GM12864 (cell line): ENCODE data around the gene CSPG5.

ENCODE experiments used
- DNase-seq: peaks from one replicate; pipeline ENCODE4 v3.0.0-alpha.2; 2011; ENCODE audit warnings: low read depth
- H3K4me3 ChIP-seq: 2 replicates; pipeline ENCODE4 v1.5.1; 2011; ENCODE audit warnings: mild to moderate bottlenecking, low read depth, low read length, control low read depth
- CTCF ChIP-seq: IDR thresholded peaks from 2 replicates; pipeline ENCODE4 v1.5.1; 2011; ENCODE audit warnings: low read depth, mild to moderate bottlenecking, moderate library complexity, low read length, control low read depth, inconsistent platforms; ENCODE audit errors: missing control alignments

Gene CSPG5

DNA sequence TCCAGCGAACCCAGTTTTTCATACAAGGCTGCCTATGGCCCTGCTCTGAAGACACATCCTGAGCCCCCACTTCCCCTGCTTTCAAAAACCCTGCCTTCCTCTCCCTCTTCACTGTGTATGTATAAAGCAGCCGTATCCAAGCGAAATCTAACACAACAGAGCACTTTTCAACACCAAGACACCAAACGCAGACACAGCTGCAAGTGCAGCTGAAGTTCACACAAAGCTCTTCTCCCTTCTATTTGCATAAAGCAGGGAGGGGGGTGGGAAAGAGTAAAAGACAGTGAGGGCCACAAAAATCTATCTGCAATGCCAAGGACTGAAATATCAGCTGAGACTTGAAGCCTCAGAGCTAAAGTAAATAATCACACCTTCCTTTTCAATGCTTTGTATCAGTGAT is 35.1 kb upstream of the CSPG5 start:
- TF ChIP-seq CTCF = no peak
- no peak overlapping the region for H3K4me3 ChIP-seq
- no peak for DNase-seq

DNA sequence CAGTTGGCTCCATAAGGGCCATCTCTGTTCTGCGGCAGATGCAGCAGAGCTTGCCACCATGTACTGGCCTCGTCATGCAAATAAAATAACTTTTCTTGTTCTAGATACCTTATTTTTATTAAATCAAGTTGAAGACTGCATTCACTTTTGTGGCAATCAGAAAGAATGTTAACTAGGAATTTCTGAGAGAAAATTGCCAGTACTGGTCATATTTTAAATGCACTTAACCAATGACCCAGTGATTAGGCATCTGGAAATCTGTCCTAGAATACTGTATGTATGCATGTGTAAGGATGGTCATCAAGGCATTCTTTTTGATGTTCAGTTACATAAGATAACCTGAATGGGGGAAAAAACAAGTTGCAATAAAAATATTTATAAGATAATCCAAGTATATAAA is 34.2 kb upstream of the CSPG5 start:
- no peak overlapping the region for H3K4me3 ChIP-seq
- no peak for DNase-seq
- no peak for TF ChIP-seq CTCF

DNA sequence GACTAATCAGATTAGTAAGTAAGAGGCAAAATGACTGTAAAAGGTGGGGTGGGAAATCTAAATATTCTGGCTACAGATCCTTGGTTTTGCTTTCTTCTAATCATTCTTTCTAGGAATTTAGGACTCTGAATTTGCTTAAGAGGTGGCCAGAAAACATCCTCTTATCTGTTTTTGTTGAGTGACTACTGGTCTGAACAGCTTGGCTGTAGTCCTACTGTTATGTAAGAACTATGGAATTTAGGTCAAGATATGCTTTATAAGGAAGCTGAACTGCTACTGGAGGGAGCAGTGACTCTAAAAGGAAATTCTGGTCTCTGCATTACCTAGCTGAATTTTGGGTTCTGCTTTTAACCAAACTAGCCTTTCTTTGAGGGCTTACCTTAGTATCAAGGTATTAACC is 33.5 kb upstream of the CSPG5 start:
- no peak for TF ChIP-seq CTCF
- DNase-seq = no peak
- no peak overlapping the region for H3K4me3 ChIP-seq

GRCh38 chr3:47611576-47611975 is 32.9 kb upstream of the CSPG5 start:
- DNase-seq = no peak
- no peak overlapping the region for H3K4me3 ChIP-seq
- no peak for TF ChIP-seq CTCF

GRCh38 chr3:47610583-47610982 is 31.9 kb upstream of the CSPG5 start:
- DNase-seq = no peak
- H3K4me3 ChIP-seq = no peak overlapping the region
- TF ChIP-seq CTCF = no peak

DNA sequence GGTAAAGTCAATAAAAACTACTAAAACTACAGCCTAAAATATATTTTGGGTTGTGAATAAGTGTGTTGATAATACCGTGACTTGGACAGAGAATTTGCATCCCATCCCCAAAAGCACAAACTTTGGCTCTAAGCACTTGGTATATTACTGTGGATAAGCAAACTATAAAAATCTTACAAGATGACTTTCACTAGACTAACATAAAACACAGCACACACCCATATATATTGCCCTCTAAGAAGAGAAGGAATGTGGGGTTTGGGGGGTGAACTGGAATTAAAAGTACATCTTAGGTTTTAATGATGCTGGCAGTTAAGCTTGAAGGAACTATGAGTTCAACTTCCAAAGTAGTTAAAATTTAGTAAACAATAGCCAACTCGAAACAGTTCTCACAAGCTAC is 28.7 kb upstream of the CSPG5 start:
- TF ChIP-seq CTCF = no peak
- H3K4me3 ChIP-seq = no peak overlapping the region

DNA sequence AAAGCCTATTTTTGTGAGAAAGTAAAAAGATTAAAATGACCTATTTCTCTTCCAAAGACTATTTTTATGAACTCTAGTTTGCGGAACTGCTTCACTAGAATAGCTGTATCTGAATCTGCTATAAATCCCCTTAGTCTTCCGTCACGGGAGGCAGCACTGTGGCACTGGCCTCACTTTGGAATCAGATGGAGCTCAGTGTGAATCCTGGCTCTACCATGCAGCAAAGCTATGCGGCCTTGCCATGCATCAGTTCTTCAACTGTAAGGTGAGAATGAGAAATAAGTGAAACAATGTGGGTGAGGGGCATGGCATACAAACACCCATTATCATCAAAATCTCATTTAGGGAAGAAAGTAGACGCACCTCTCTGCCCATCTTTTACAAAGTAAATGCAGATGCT is 27.5 kb upstream of the CSPG5 start:
- no peak overlapping the region for H3K4me3 ChIP-seq
- TF ChIP-seq CTCF = no peak
- DNase-seq = no peak

More for the DNA sequence above, 28.7 kb upstream of the CSPG5 start:
- DNase-seq = no peak
